ENCODE results near the gene PTMS. TPM values are rescaled to one million over a fixed set of nuclear protein-coding genes. Genes with fewer than 3 reads are reported as not detected.

PTMS gene
- total and polyA plus RNA-seq, 2 experiments from 2014 or later: 290 to 467 TPM

GRCh38 chr12:6774499-6775062, 8.4 kb downstream of the PTMS start:
- Histone ChIP-seq H3K36me3 (no peaks in the 10 kb centered on the region), H3K4me3 (no peak overlapping the region), H3K27ac (no peak overlapping the region), H3K27me3 (peaks cover 29% of the 10 kb centered on the region), H3K9me3 (ENCODE audit: low read depth) (no peaks in the 10 kb centered on the region), H3K4me1 (ENCODE audit: low read depth) (peaks cover 6% of the 10 kb centered on the region)
- no peak for TF ChIP-seq CTCF (IDR thresholded peaks at IDR 0.05; ENCODE audit: low read depth, low read length)
- no peak for DNase-seq (ENCODE audit: low read depth in 1 of 2, low spot score in 1 of 2)

- TF ChIP-seq CTCF (IDR thresholded peaks at IDR 0.05; ENCODE audit: low read depth, low read length): no peak
- Histone ChIP-seq H3K27ac (no peak overlapping the region), H3K4me3 (no peak overlapping the region), H3K27me3 (peaks cover 29% of the 10 kb centered on the region), H3K36me3 (no peaks in the 10 kb centered on the region), H3K9me3 (ENCODE audit: low read depth) (no peaks in the 10 kb centered on the region), H3K4me1 (ENCODE audit: low read depth) (peaks cover 6% of the 10 kb centered on the region)
- DNase-seq (ENCODE audit: low read depth in 1 of 2, low spot score in 1 of 2): no peak
These were observed 9.3 kb downstream of the PTMS start for GRCh38 chr12:6775185-6776174.

- no peak overlapping the region for H3K27ac ChIP-seq
- no peaks in the 10 kb centered on the region for H3K9me3 ChIP-seq (ENCODE audit: low read depth)
- DNase-seq (ENCODE audit: low read depth in 1 of 2, low spot score in 1 of 2): no peak
- TF ChIP-seq CTCF (IDR thresholded peaks at IDR 0.05; ENCODE audit: low read depth, low read length): no peak
- H3K27me3 ChIP-seq: peaks cover 23% of the 10 kb centered on the region
- no peak overlapping the region for H3K4me3 ChIP-seq
- peaks cover 6% of the 10 kb centered on the region for H3K4me1 ChIP-seq (ENCODE audit: low read depth)
- H3K36me3 ChIP-seq: no peaks in the 10 kb centered on the region
These were observed 11.2 kb downstream of the PTMS start for GRCh38 chr12:6777386-6777785.

DNA sequence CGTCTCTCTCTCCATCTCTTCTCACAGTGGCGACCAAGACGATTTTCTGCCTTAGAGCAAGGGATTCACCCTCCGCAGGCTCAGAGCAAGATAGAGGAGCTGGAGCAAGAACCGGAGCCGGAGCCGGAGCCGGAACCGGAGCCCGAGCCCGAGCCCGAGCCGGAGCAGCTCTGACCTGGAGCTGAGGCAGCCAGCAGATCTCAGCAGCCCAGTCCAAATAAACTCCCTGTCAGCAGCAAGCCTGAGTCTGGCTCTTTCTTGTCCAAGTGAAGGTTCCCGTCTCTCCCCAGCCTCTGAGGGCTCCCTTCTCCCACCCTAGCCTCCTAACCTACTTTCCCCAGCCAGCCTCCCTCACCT, 12.0 kb downstream of the PTMS start:
- Histone ChIP-seq H3K27ac (peak overlapping the region; percentile 26), H3K36me3 (no peaks in the 10 kb centered on the region), H3K9me3 (ENCODE audit: low read depth) (no peaks in the 10 kb centered on the region), H3K4me3 (peak overlapping the region; percentile 32), H3K27me3 (peaks cover 15% of the 10 kb centered on the region), H3K4me1 (ENCODE audit: low read depth) (peaks cover 11% of the 10 kb centered on the region)
- DNase-seq (ENCODE audit: low read depth in 1 of 2, low spot score in 1 of 2): peak in 1 of 2 donors; percentile 59
- TF ChIP-seq CTCF (IDR thresholded peaks at IDR 0.05; ENCODE audit: low read depth, low read length): no peak

- peaks cover 17% of the 10 kb centered on the region for H3K4me1 ChIP-seq (ENCODE audit: low read depth)
- TF ChIP-seq CTCF (IDR thresholded peaks at IDR 0.05; ENCODE audit: low read depth, low read length): peak; percentile 90
These were observed 12.7 kb downstream of the PTMS start for GRCh38 chr12:6778574-6779550.

More at GRCh38 chr12:6778574-6779550, 12.7 kb downstream of the PTMS start:
- no peaks in the 10 kb centered on the region for H3K36me3 ChIP-seq
- H3K9me3 ChIP-seq (ENCODE audit: low read depth): no peaks in the 10 kb centered on the region
- H3K27ac ChIP-seq: peak overlapping the region; percentile 26
- DNase-seq (ENCODE audit: low read depth in 1 of 2, low spot score in 1 of 2): peak; percentile 96 to 97
- H3K27me3 ChIP-seq: peaks cover 8% of the 10 kb centered on the region
- H3K4me3 ChIP-seq: peak overlapping the region; percentile 32

Data from cardiac muscle cell (in vitro differentiated cells and primary cell).